K562 (cell line): ENCODE results near the gene VAT1L. TPM values are rescaled to one million over a fixed set of nuclear protein-coding genes. Genes with fewer than 3 reads are reported as not detected.

ENCODE experiments used
- ATAC-seq: fragments of 200-7000 bp; cut with Tn5 transposase; 3 replicates; pipeline ENCODE4 v1.9.1; 2020; ENCODE audit warnings: moderate library complexity
- BruUV-seq: library from RNA; stranded (reverse); fragments of 400-500 nt; replicated peaks from 2 replicates; lab custom pipeline; 2021; lab: Mats Ljungman, UMichigan
- CTCF ChIA-PET: fragments of 300-600 bp; formaldehyde crosslinking; extraction: SDS; loops from one replicate; lab custom pipeline; 2021; ENCODE audit warnings: low intra/inter-chr PET ratio; lab: Yijun Ruan, JAX
- POLR2A ChIA-PET: fragments of 300-600, 350-650 bp; sonication (Branson Sonifier 250); formaldehyde crosslinking; extraction: SDS; loops from one replicate; lab custom pipeline; 2021; ENCODE audit warnings: antibody characterized with exemption, inconsistent platforms; lab: Yijun Ruan, JAX
- DNase-seq, 4 experiments: peaks; one replicate each; pipeline versions ENCODE4 v3.0.0 to v3.0.0-alpha.2; 2011 to 2018; ENCODE audit warnings: low spot score in 3 of 4, mixed read lengths in 3 of 4; ENCODE audit errors: extremely low read depth in 1 of 4
- FAIRE-seq: peaks from 2 replicates; lab custom pipeline; 2011; peaks lifted over from hg19 to GRCh38; lab: Jason Lieb, UNC
- H2AFZ ChIP-seq: 2 replicates; pipeline ENCODE4 v1.6.0; 2011; ENCODE audit warnings: low read depth, low read length, control low read depth, inconsistent platforms
- H3K27ac ChIP-seq: fragments of 200-600 bp; 3 replicates; pipeline ENCODE4 v1.8.0; 2011; ENCODE audit warnings: low read depth, mild to moderate bottlenecking, control low read depth, inconsistent platforms, low read length, moderate library complexity, mixed read lengths; ENCODE audit errors: extremely low read depth
- H3K27me3 ChIP-seq, 2 experiments: fragments of 300-600 bp in 1 of 2; 2 replicates in 1 of 2; 3 replicates in 1 of 2; pipeline versions ENCODE4 v1.6.0 to v1.8.0; 2011; ENCODE audit warnings: inconsistent platforms in 2 of 2, low read length in 2 of 2, mild to moderate bottlenecking in 1 of 2, mixed read lengths in 1 of 2, moderate library complexity in 1 of 2; ENCODE audit not compliant: control insufficient read depth in 2 of 2, insufficient read depth in 2 of 2
- H3K36me3 ChIP-seq: fragments of 300-600 bp; 3 replicates; pipeline ENCODE4 v1.8.0; 2011; ENCODE audit warnings: mild to moderate bottlenecking, low read length, inconsistent platforms; ENCODE audit not compliant: control insufficient read depth, insufficient read depth
- H3K4me1 ChIP-seq, 2 experiments: fragments of 200-600 bp in 1 of 2; replicated peaks in 1 of 2; 2 replicates in 1 of 2; 3 replicates in 1 of 2; pipeline versions ENCODE4 v1.5.1 to v1.8.0; 2011; ENCODE audit warnings: inconsistent platforms in 2 of 2, low read length in 2 of 2, mild to moderate bottlenecking in 1 of 2, mixed read lengths in 1 of 2, moderate library complexity in 1 of 2; ENCODE audit not compliant: control insufficient read depth in 2 of 2, insufficient read depth in 2 of 2
- H3K4me2 ChIP-seq: 2 replicates; pipeline ENCODE4 v1.6.1; 2011; ENCODE audit warnings: low read length, control low read depth, inconsistent platforms, mixed read lengths; ENCODE audit not compliant: insufficient read depth
- H3K4me3 ChIP-seq: fragments of 200-600 bp; sonication (generic), shearing (Covaris generic); 2 replicates; pipeline ENCODE4 v1.5.1; 2016; ENCODE audit warnings: control low read depth, inconsistent platforms
- H3K79me2 ChIP-seq: fragments of 200-600 bp; 3 replicates; pipeline ENCODE4 v1.8.0; 2011; ENCODE audit warnings: low read length, inconsistent platforms; ENCODE audit not compliant: control insufficient read depth, insufficient read depth
- H3K9ac ChIP-seq, 2 experiments: 2 replicates each; pipeline versions ENCODE4 v1.6.0 to v1.6.1; 2011; ENCODE audit warnings: low read depth in 2 of 2, low read length in 2 of 2, control low read depth in 1 of 2, inconsistent platforms in 1 of 2, mild to moderate bottlenecking in 1 of 2, mixed read lengths in 1 of 2; ENCODE audit not compliant: insufficient read depth in 1 of 2
- H3K9me1 ChIP-seq: one replicate; pipeline ENCODE4 v1.6.0; 2011; ENCODE audit warnings: inconsistent platforms, mild to moderate bottlenecking, low read length, moderate library complexity; ENCODE audit not compliant: control insufficient read depth, insufficient read depth
- H3K9me3 ChIP-seq: replicated peaks from 2 replicates; pipeline ENCODE4 v1.5.1; 2011; ENCODE audit warnings: low read depth, low read length, inconsistent platforms; ENCODE audit not compliant: control insufficient read depth, insufficient read depth
- H4K20me1 ChIP-seq: replicated peaks from 2 replicates; pipeline ENCODE4 v1.6.1; 2011; ENCODE audit warnings: low read length, inconsistent platforms, mixed read lengths; ENCODE audit not compliant: control insufficient read depth, insufficient read depth
- CCAR2 ChIP-seq: fragments of 200-400 bp; formaldehyde crosslinking; IDR thresholded peaks from 2 replicates; pipeline ENCODE4 v1.6.1; 2017; ENCODE audit warnings: mild to moderate bottlenecking, low read depth, low read length
- CGGBP1 ChIP-seq: fragments of 250-450 bp; sonication (Bioruptor Pico); IDR thresholded peaks from 2 replicates; pipeline ENCODE4 v1.9.0; 2021; ENCODE audit warnings: mild to moderate bottlenecking
- GABPB1 ChIP-seq: sonication (generic); formaldehyde crosslinking; IDR thresholded peaks from 2 replicates; pipeline ENCODE4 v1.8.0; 2022; ENCODE audit warnings: mild to moderate bottlenecking, missing genetic modification reagents
- HMGN3 ChIP-seq: IDR thresholded peaks from 2 replicates; pipeline ENCODE4 v1.6.1; 2011; ENCODE audit warnings: borderline replicate concordance, low read depth, mild to moderate bottlenecking, mixed read lengths, low read length; ENCODE audit not compliant: insufficient read length; ENCODE audit errors: extremely low read depth
- KLF13 ChIP-seq: fragments of 450-650 bp; IDR thresholded peaks from 2 replicates; pipeline ENCODE4 v1.6.1; 2016; ENCODE audit warnings: missing genetic modification characterization, low read depth, mild to moderate bottlenecking, missing compliant biosample characterization, moderate library complexity, borderline replicate concordance
- MYC ChIP-seq, 2 experiments: fragments of 250-450 bp in 1 of 2; sonication (Bioruptor Pico) in 1 of 2; IDR thresholded peaks; 2 replicates each; pipeline versions ENCODE4 v1.5.1 to v1.6.1; 2012 to 2021; ENCODE audit warnings: low read depth in 2 of 2, borderline replicate concordance in 1 of 2, improper control_type of control experiment in 1 of 2, low read length in 1 of 2, mild to moderate bottlenecking in 1 of 2, moderate library complexity in 1 of 2
- NFE2 ChIP-seq: IDR thresholded peaks from 2 replicates; pipeline ENCODE4 v1.6.1; 2014; ENCODE audit warnings: antibody characterized with exemption, low read depth
- PCBP1 ChIP-seq: fragments of 200-400 bp; formaldehyde crosslinking; IDR thresholded peaks from 2 replicates; pipeline ENCODE4 v1.6.1; 2018; ENCODE audit warnings: mild to moderate bottlenecking, low read depth, low read length; ENCODE audit not compliant: poor library complexity, severe bottlenecking
- RBM15 ChIP-seq: fragments of 200-400 bp; formaldehyde crosslinking; IDR thresholded peaks from 2 replicates; pipeline ENCODE4 v1.6.1; 2018; ENCODE audit warnings: mild to moderate bottlenecking, low read length, moderate library complexity; ENCODE audit not compliant: insufficient read depth
- TAF1 ChIP-seq: IDR thresholded peaks from 2 replicates; pipeline ENCODE4 v1.6.1; 2011; ENCODE audit warnings: mild to moderate bottlenecking, low read length, moderate library complexity; ENCODE audit not compliant: insufficient read depth, control insufficient read depth, severe bottlenecking; ENCODE audit errors: extremely low read depth
- U2AF1 ChIP-seq: fragments of 200-400 bp; formaldehyde crosslinking; optimal IDR thresholded peaks from 2 replicates; pipeline ENCODE3; 2017; ENCODE audit warnings: mild to moderate bottlenecking, low read depth, low read length, moderate library complexity
- ZFPM2 ChIP-seq: fragments of 250-450 bp; sonication (Bioruptor Pico); IDR thresholded peaks from 2 replicates; pipeline ENCODE4 v1.5.1; 2022; ENCODE audit warnings: mild to moderate bottlenecking
- ZNF695 ChIP-seq: fragments of 450-650 bp; formaldehyde crosslinking; IDR thresholded peaks from 2 replicates; pipeline ENCODE4 v1.4.0; 2020; ENCODE audit warnings: mild to moderate bottlenecking, moderate library complexity
- WGBS: fragments of 100-300 bp; shearing (Covaris generic); methylation state at CpG from one replicate; pipeline ENCODE4 v1.1.6; 2016; ENCODE audit warnings: low coverage, mixed read lengths; ENCODE audit not compliant: insufficient coverage; ENCODE audit errors: missing lambda C conversion rate; 5-methylcytosine and 5-hydroxymethylcytosine counted together
- in situ Hi-C: fragments of 300-500 bp; cut with MboI; formaldehyde crosslinking; loops from 4 replicates; pipeline ENCODE4 v1.15.0; 2018; ENCODE audit warnings: inconsistent platforms, mixed read lengths
- intact Hi-C: fragments of 100-400 bp; cut with micrococcal nuclease; formaldehyde crosslinking; loops from 2 replicates; pipeline ENCODE4 v1.14.2; 2022
- polyA plus RNA-seq, 8 experiments: library from polyadenylated mRNA; depleted of rRNA in 4 of 8; stranded (reverse) in 5 of 8; unstranded in 3 of 8; fragments of >200 nt; fragmentation: Nextera tagmentation in 2 of 8; fragmentation: Illumina TruSeq in 1 of 8; extraction: Ambion mirVana in 2 of 8; extraction: Trizol in 1 of 8; gene quantifications; 2 replicates each; pipeline versions ENCODE4 v1.2.1 to v1.2.3, GENCODE V29; 2011 to 2014; ENCODE audit warnings: inconsistent platforms in 1 of 8, missing spikeins in 1 of 8
- total RNA-seq, 7 experiments: library from RNA; depleted of rRNA in 6 of 7; stranded (reverse); fragments of >200 nt in 6 of 7; fragmentation: Illumina TruSeq in 2 of 7; extraction: Trizol in 2 of 7; gene quantifications; 2 replicates each; pipeline versions ENCODE4 v1.2.1 to v1.2.3, GENCODE V29; 2011 to 2021; ENCODE audit warnings: low replicate concordance in 1 of 7

Gene VAT1L
- total and polyA plus RNA-seq, 9 of the 15 experiments (the other 6 are each of a cell fraction or from before 2014, with no cell fraction given): 0.01 TPM; not detected in 8

GRCh38 chr16:77786186-77786847 lies 2.0 kb upstream of the VAT1L start:
- H3K4me2 ChIP-seq: no peak overlapping the region
- ChIA-PET POLR2A (no interaction called here), CTCF (no interaction called here)
- ATAC-seq (no peak), FAIRE-seq (no peak), DNase-seq (no peak)
- peaks cover 0 to 8% of the 10 kb centered on the region in 2 experiments; a peak in 1 of 5 replicates for H3K4me1 ChIP-seq
- WGBS: 0% methylated on average over 5 of the region's 5 CpGs
- H3K36me3 ChIP-seq: no peaks in the 10 kb centered on the region
- no peak overlapping the region for H2AFZ ChIP-seq
- H3K9me1 ChIP-seq: no peaks in the 10 kb centered on the region
- no peak overlapping the region for H3K9ac ChIP-seq
- H3K27ac ChIP-seq: no peak overlapping the region
- peaks cover 17 to 25% of the 10 kb centered on the region in 2 experiments; a peak in 3 of 5 replicates for H3K27me3 ChIP-seq
- peaks cover 3% of the 10 kb centered on the region; the same call in 1 of the 2 replicates for H4K20me1 ChIP-seq
- no peaks in the 10 kb centered on the region for H3K79me2 ChIP-seq
- intact Hi-C loops: no loop called here
- H3K4me3 ChIP-seq: no peak overlapping the region
- H3K9me3 ChIP-seq: no peaks in the 10 kb centered on the region
- in situ Hi-C loops: no loop called here
- TF ChIP-seq ZNF695 (CRISPR knock-in tag) (no peak), MYC (IDR thresholded peaks at IDR 0.05; ENCODE audit: low read depth, low read length) (no peak), MYC (CRISPR knock-in tag; IDR thresholded peaks at IDR 0.05; ENCODE audit: borderline replicate concordance, low read depth) (no peak), RBM15 (no peak), GABPB1 (no peak), CCAR2 (no peak), HMGN3 (no peak), ZFPM2 (no peak), TAF1 (no peak), CGGBP1 (CRISPR knock-in tag) (no peak), U2AF1 (no peak), KLF13 (tag) (no peak), NFE2 (no peak), PCBP1 (no peak)
- TF ChIP-seq, all 486 proteins: peak for 0
- BruUV-seq: no TSS peak
